ENCODE measurements around the gene GRIK3.

DNA sequence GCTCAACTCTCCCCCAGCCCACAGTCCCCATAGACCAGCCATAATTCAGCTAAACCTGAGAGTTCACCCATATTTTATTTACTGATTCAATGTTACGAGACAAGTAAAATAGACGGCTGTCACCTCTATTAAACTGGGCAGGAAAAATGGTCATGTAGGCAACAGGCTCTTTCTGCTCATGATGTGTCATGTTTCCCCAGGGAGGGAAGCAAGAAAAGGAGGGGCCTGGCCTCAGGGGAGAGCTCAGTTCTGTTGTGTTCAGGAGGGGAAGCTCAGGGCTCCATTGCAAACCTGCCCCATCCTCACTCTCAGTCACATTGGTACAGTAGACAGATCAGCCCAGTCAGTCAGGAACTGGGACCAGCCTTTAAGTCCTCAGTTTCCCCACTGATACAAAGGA, 12.8 kb downstream of the GRIK3 start:
- TF ChIP-seq, protein P1, sequence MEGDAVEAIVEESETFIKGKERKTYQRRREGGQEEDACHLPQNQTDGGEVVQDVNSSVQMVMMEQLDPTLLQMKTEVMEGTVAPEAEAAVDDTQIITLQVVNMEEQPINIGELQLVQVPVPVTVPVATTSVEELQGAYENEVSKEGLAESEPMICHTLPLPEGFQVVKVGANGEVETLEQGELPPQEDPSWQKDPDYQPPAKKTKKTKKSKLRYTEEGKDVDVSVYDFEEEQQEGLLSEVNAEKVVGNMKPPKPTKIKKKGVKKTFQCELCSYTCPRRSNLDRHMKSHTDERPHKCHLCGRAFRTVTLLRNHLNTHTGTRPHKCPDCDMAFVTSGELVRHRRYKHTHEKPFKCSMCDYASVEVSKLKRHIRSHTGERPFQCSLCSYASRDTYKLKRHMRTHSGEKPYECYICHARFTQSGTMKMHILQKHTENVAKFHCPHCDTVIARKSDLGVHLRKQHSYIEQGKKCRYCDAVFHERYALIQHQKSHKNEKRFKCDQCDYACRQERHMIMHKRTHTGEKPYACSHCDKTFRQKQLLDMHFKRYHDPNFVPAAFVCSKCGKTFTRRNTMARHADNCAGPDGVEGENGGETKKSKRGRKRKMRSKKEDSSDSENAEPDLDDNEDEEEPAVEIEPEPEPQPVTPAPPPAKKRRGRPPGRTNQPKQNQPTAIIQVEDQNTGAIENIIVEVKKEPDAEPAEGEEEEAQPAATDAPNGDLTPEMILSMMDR (IDR thresholded peaks at IDR 0.05; ENCODE audit: control extremely low read depth in 1 of 3, insufficient read depth in 1 of 3, low read depth in 1 of 3, low read length in 3 of 3) = no peak
- no peak for TF ChIP-seq JUND (IDR thresholded peaks at IDR 0.05; ENCODE audit: low read length)
- no peak for TF ChIP-seq POLR2A (IDR thresholded peaks at IDR 0.05; ENCODE audit: control extremely low read depth in 1 of 2, low read depth in 2 of 2, low read length in 2 of 2)
- TF ChIP-seq PHF8 (conservative IDR thresholded peaks at IDR 0.05; ENCODE audit: low read depth, low read length) = no peak
- TF ChIP-seq, protein P2, sequence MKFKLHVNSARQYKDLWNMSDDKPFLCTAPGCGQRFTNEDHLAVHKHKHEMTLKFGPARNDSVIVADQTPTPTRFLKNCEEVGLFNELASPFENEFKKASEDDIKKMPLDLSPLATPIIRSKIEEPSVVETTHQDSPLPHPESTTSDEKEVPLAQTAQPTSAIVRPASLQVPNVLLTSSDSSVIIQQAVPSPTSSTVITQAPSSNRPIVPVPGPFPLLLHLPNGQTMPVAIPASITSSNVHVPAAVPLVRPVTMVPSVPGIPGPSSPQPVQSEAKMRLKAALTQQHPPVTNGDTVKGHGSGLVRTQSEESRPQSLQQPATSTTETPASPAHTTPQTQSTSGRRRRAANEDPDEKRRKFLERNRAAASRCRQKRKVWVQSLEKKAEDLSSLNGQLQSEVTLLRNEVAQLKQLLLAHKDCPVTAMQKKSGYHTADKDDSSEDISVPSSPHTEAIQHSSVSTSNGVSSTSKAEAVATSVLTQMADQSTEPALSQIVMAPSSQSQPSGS (IDR thresholded peaks at IDR 0.05; ENCODE audit: low read length) = no peak
- TF ChIP-seq CHD1 (IDR thresholded peaks at IDR 0.05; ENCODE audit: low read depth, low read length) = no peak
- no peak for TF ChIP-seq SRF (IDR thresholded peaks at IDR 0.05; ENCODE audit: low read depth, low read length)
- no peak for TF ChIP-seq POU5F1 (IDR thresholded peaks at IDR 0.05; ENCODE audit: low read depth, low read length)
- TF ChIP-seq RAD21 (IDR thresholded peaks at IDR 0.05 in 1 of 2, conservative IDR thresholded peaks at IDR 0.05 in 1 of 2; ENCODE audit: low read depth in 2 of 2, low read length in 2 of 2) = no peak
